NCI-H446 (cell line): Measurements from ENCODE around the gene BRINP3.

Experiments used
- DNase-seq, 2 experiments: peaks; one replicate each; lab custom pipeline; 2025; lab: John Stamatoyannopoulos, UW

BRINP3 gene

DNA sequence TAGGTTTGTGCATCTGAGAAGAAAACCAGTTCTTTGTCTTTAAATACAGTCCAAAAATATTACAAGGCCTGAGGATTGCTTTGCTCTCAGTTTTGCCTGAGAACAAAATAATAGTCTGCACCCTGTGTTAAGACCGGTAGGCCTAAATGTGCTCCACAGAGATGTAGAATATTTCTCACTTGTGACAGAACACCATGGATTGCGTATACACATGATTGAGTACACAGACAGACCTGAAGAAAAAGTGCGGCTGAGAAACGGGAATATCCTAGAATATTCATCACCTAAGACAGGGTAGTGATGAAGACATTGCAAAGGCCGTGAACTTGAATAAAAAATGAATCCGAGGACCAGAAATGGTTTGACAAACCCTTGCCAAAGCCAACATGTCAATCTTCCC, 155.4 kb downstream of the BRINP3 start:
- no peak for DNase-seq

- DNase-seq: peak; percentile 59 to 76
Observed at GRCh38 chr1:190320952-190321351, 156.7 kb downstream of the BRINP3 start.

GRCh38 chr1:190312763-190313162, 164.9 kb downstream of the BRINP3 start:
- no peak for DNase-seq

- peak; percentile 52 to 87 for DNase-seq
Observed at GRCh38 chr1:190303501-190303900, 174.2 kb downstream of the BRINP3 start.

DNA sequence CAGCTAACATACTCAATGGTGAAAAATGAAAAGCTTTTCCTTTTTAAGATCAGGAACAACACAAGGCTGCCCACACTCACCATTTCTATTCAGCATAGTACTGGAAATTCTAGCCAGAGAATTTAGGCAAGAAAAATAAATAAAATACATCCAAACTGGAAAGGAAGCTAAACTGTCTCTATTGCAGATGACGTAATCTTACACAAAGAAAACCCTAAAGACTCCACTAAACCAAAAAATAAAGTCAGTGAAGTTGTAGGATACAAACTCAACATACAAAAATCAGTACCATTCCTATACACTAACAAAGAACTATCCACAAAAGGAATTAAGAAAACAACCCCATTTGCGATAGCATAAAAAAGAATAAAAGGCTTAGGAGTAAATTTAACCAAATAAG, 181.2 kb downstream of the BRINP3 start:
- DNase-seq: no peak

DNA sequence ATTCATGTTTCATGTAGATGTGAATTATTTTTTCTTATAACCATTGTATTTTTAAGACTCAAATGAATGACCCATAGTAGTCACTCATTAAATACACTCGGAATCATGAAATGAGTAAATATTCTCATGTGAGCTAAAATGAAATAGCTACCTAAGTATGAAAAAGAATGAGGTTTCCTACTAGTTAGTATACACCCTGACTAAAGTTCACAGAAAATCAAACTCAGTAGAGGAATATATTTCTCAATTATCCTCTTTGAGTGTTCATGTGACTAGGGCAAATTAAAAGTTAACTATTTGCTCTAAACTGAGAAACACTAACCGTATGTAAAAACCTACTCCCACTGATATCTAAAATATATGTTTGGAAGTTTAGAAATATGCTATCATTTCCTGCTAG, 187.8 kb downstream of the BRINP3 start:
- DNase-seq: no peak

DNA sequence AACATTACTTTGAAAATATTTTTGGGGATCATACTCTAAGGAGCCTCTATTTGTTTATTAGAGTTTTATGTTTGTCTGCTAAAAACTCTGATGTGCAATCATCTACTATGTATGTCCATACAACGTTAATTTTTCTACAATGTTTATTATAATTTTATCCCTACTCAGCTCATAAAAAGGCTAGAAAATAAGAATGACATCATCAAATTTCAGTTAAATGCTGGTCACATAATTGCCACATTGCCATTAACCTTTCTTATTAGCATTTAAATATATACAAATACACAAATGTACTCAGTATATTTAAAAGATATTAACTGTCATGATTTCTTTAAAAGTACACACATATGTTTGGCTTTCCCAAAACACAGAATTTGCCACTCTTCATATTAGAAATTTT, 191.6 kb downstream of the BRINP3 start:
- DNase-seq: no peak

GRCh38 chr1:190277107-190277506, 200.6 kb downstream of the BRINP3 start:
- DNase-seq: no peak

DNA sequence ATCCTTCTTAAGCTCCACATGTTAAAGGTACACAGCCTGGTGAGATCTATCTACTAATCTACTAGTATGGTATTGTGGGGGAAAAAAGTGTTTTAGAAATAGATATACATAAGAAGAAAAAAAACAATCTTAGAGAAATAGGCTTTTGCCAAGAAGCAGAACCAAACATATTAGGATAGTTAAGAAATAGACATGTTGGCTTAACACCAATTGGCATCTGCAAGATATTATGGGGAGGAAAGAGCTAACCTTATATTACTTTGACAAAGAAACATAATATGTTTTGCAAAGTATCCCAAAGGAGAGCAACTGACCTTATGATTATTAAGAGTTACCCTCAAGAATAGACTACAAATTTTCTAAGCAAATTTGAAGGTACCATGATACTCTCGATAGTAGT, 202.9 kb downstream of the BRINP3 start:
- DNase-seq: no peak

GRCh38 chr1:190273161-190273560, 204.5 kb downstream of the BRINP3 start:
- no peak for DNase-seq

DNA sequence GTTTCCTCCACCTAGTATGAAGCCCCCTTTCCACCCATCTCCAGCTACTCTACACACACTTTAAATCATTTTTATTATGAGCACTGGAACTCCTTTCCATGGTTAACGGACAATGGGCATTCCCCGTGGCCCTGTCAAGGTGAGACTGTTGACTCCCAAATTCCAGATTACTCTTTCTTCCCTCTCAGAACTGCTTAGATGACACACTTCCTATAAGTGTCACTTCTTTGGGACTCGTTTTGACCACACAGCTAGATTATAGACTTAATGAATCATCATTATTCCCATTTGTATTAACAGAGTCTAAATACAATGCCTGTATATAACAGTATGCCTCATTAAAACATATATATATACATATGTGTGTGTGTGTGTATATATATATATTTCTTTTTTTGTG, 215.1 kb downstream of the BRINP3 start:
- DNase-seq: no peak

DNA sequence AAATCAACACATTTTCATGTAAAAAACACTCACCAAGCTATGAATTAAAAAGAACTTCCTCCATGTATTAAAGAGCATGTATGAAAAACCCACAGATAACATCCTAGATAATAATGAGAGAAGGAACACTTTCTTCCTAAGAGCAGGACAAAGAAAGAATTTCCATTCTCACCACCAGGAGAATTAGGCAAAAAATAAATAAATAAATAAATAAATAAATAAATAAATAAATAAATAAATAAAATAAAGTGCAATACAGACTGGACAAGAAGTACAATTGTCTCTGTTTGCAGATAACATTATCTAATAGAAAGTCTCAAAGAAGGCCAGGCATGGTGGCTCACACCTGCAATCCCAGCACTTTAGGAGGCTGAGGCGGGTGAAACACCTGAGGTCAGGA, 218.2 kb downstream of the BRINP3 start:
- no peak for DNase-seq

- DNase-seq: no peak
Observed at GRCh38 chr1:190258003-190258402, 219.7 kb downstream of the BRINP3 start.

GRCh38 chr1:190252046-190252445, 225.6 kb downstream of the BRINP3 start:
- DNase-seq: no peak

DNA sequence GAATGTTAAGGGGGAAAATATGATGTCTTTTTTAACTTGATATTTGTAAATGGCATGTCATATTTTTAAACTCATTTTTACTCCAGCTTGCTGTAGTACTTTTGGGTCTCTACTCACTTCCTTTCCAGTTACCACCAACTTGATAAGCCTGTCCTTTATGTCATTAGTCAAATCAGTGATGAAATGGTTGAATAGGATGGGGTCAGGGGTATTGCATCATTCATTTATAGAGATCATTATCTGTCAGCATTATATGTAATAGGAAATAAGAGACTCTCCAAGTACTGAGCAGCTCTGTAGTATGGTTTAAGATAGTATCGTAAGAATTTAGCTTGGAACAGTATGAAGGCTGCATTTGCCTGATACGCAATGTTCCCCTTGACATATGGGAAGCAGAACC, 227.3 kb downstream of the BRINP3 start:
- no peak for DNase-seq

GRCh38 chr1:190244406-190244805, 233.3 kb downstream of the BRINP3 start:
- DNase-seq: peak in 1 of 2 experiments; percentile 32

- peak; percentile 50 to 53 for DNase-seq
Observed at GRCh38 chr1:190243056-190243455, 234.6 kb downstream of the BRINP3 start.

- no peak for DNase-seq
Observed at GRCh38 chr1:190226006-190226405, 251.7 kb downstream of the BRINP3 start.

DNA sequence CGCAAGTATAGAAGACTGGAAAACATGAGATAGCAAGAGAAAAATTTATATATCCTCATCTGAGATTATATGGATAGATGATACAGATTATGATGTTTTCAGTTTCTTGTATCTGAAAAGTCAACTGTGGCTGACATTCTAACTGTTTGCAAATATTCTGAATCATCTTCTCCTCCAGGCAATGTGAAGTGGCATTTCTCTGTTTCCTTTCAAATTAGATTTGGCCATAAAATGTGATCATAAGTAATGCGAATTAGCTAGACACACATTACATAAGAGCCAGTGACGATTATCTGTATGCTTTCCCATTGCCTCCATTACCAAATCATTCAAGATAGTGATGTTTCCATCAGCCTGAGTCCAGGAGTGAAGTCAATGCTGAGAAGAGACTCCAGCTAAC, 265.2 kb downstream of the BRINP3 start:
- DNase-seq: no peak

- no peak for DNase-seq
Observed at GRCh38 chr1:190207733-190208132, 269.9 kb downstream of the BRINP3 start.

DNA sequence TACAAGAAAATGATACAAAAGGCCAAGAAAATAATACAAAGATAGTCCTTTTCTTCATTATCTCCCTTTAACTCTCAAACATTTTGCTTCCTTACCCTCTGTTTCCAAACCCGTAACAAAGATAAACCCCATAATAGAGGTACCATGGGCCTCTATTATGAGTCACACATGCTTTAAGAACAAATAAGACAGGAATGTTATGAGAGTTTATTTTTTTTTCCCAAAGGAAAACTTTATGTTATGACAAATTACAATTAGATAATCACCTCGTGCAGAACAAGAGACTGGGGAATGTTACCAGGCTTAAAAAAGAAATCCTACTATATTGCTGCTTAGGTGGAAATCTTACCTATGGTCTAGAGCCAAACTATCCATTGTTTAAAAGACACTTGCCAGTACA, 272.0 kb downstream of the BRINP3 start:
- no peak for DNase-seq

DNA sequence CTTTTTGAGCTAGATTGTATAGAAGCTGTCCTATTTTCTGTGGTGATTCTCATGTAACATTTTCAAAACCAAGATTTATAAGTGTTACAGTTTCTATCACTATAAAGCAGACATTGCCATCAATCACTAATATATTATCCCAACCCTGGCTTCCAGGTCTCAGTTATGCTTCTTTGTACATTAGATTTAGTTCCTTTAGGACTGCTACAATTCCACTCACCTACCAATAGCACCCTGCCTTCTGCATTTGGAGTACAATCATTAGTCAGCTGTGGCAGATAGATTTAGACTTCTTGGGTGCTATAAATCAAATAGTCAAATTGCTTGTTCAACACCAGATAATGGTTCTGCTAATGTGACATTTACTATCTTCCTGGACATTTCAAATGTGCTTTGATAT, 281.6 kb downstream of the BRINP3 start:
- peak in 1 of 2 experiments; percentile 20 for DNase-seq

GRCh38 chr1:190193508-190194115, 284.1 kb downstream of the BRINP3 start:
- DNase-seq: no peak

- no peak for DNase-seq
Observed at GRCh38 chr1:190192627-190193026, 285.0 kb downstream of the BRINP3 start.

GRCh38 chr1:190183588-190183987, 294.1 kb downstream of the BRINP3 start:
- DNase-seq: no peak
